ENCODE data around the gene ETF1.

Gene ETF1

DNA sequence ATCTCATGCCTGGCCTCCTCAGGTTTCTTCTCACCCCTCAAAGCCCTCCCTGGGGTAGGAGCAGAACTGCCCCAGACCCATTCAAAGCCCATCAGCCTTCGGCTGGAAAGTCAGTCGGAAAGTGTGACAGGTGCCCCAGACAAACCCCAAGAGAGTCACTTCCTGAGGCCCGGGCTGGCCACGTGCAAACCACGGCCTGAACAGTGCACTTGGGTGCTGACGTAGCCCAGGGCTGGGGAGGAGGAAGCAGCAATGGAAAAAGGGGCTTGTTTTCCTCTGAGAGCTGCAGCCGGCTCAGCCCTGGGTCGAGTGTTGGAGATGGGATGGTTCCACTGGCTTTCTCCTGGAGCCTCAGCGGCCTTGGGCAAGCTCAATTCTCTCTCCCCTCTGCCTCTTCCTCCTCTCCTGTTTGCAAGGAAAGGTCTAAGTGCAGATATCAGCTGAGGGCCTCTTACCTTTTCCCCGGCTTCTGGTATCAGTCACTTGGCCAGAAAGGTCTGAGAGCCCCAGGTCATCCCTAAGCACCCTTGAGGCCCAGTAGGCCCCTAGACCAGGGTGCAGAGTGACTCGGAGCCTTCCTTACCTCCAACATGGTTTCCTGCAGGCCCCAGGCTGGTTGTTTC is 83.6 kb downstream of the ETF1 start:
- DNase-seq, result peak; percentile 81

DNA sequence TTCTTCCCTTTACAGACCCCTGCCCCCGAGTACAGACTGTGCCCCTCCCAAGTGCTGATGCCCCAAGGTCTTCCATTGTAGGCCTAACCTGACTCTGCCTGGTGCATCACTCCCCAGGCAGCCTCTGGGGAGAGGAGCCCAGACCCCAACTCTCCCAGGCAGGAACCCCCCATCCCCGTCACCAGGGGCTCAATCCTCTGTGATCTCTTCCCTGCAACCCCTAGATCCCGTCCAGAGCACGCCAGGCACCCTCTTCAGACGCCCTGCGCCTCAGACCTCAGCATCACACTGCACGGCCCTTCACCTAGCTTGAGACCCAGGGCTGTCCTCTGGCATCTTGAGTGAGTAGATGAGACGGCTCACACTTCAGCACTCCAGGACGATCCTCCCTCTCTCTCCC is 84.2 kb downstream of the ETF1 start:
- DNase-seq, result no peak

DNA sequence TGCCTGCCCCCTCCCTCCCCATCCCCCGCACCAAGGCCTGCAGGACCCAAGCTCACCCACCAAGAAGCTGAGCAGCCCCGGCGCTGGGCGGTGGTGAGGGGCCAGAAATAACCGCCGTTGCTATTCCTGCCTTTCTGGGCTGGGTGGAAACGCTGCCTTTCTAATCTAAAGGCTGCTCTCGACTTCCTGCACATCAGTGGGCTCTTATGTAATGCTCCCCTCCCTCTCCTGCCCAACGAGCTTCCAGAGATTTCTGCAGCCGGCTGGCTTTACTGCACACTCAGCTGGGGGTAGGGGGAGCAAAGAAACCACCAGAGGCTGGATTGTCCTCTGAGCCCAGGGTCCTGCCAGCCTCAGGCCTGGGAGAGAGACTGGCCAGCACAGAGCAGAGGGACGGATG is 84.7 kb downstream of the ETF1 start:
- DNase-seq, result no peak

DNA sequence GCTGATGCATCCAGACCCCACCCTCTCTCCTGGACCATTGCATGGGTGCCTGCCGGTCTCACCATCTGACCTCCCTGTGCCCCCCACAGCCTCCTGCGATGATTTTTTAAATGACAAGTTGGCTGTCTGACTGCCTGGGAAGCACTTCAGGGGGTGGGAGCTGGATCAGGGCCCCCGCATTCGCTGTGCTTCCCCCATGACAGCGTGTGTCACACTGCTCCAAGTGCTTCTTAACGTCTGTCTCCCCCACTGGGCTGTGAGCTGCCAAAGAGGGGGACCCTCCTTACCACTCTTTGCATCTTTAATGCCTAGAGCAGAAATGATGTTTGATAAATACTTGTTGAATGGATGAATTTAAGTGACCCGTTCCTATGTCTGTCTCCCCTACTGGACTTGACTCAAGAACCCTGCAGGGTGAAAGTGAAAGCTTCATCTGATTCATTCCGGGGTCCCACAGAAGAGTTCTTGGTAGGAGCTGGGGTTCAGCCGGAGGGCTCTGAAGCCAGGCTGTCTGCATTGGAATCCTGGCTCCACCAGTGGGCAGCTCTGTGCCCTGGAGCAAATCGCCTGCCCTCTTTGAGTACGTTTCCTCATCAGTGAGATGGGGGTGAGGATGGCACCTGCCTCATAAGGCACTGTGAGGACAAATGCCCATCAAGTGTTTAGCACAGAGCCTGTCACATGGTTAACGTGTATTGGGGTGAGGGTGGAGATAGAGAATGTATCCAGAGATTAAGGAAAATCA is 85.3 kb downstream of the ETF1 start:
- DNase-seq, result no peak

Measured in CD4-positive, alpha-beta T cell treated with Interleukin-21 for 1 hour (primary cell).